Calu3 (cell line): Measurements from ENCODE around the gene LRRC32. TPM values are rescaled to one million over a fixed set of nuclear protein-coding genes. Genes with fewer than 3 reads are reported as not detected.

ENCODE experiments used
- BruUV-seq: library from RNA; stranded (reverse); fragments of 400-500 nt; replicated peaks from 2 replicates; lab custom pipeline; 2021; lab: Mats Ljungman, UMichigan
- CTCF ChIA-PET: fragments of 300-600 bp; sonication (Branson Sonifier 250); formaldehyde crosslinking; loops from one replicate; lab custom pipeline; 2022; ENCODE audit warnings: antibody characterized with exemption; lab: Charles Lee
- DNase-seq: peaks from one replicate; pipeline ENCODE4 v3.0.0; 2022
- H3K27ac Mint-ChIP-seq: one replicate; pipeline ENCODE4 v1.8.0; 2022; ENCODE audit warnings: mixed read lengths; ENCODE audit not compliant: unreplicated experiment
- H3K27me3 Mint-ChIP-seq: one replicate; pipeline ENCODE4 v1.8.0; 2022; ENCODE audit warnings: mixed read lengths; ENCODE audit not compliant: unreplicated experiment
- H3K36me3 Mint-ChIP-seq: one replicate; pipeline ENCODE4 v1.8.0; 2022; ENCODE audit warnings: mild to moderate bottlenecking, moderate library complexity, mixed read lengths; ENCODE audit not compliant: insufficient read depth, unreplicated experiment
- H3K4me1 Mint-ChIP-seq: one replicate; pipeline ENCODE4 v1.8.0; 2022; ENCODE audit warnings: mild to moderate bottlenecking, low read depth, mixed read lengths; ENCODE audit not compliant: unreplicated experiment
- H3K4me3 Mint-ChIP-seq: one replicate; pipeline ENCODE4 v1.8.0; 2022; ENCODE audit warnings: mild to moderate bottlenecking, low read depth, moderate library complexity, mixed read lengths; ENCODE audit not compliant: unreplicated experiment
- H3K9me3 Mint-ChIP-seq: one replicate; pipeline ENCODE4 v1.8.0; 2022; ENCODE audit warnings: low read depth, mixed read lengths; ENCODE audit not compliant: unreplicated experiment
- CTCF ChIP-seq: fragments of 200-600 bp; IDR thresholded peaks from one replicate; pipeline ENCODE4 v1.8.0; 2022; ENCODE audit warnings: antibody characterized with exemption; ENCODE audit not compliant: unreplicated experiment
- intact Hi-C: fragments of 100-400 bp; cut with micrococcal nuclease; formaldehyde crosslinking; loops from one replicate; pipeline ENCODE4 v1.10.0; 2022; ENCODE audit not compliant: unreplicated experiment
- total RNA-seq: library from RNA; stranded (reverse); gene quantifications from 2 replicates; pipeline ENCODE4 v1.2.3, GENCODE V29; 2022

Gene LRRC32
- total RNA-seq, 1 experiment from 2014 or later: not detected

GRCh38 chr11:76632492-76632891, 38.1 kb downstream of the LRRC32 start:
- no peak for DNase-seq
- no peaks in the 10 kb centered on the region for H3K9me3 Mint-ChIP-seq
- H3K4me1 Mint-ChIP-seq: no peaks in the 10 kb centered on the region
- intact Hi-C loops: no loop called here
- TF ChIP-seq CTCF: no peak
- CTCF ChIA-PET: no interaction called here
- H3K27ac Mint-ChIP-seq: no peak overlapping the region
- BruUV-seq: no TSS peak
- no peak overlapping the region for H3K4me3 Mint-ChIP-seq
- no peaks in the 10 kb centered on the region for H3K36me3 Mint-ChIP-seq
- H3K27me3 Mint-ChIP-seq: peaks cover 48% of the 10 kb centered on the region

- intact Hi-C loops: no loop called here
- no peak for TF ChIP-seq CTCF
- H3K36me3 Mint-ChIP-seq: no peaks in the 10 kb centered on the region
- peaks cover 44% of the 10 kb centered on the region for H3K27me3 Mint-ChIP-seq
- H3K4me1 Mint-ChIP-seq: no peaks in the 10 kb centered on the region
- CTCF ChIA-PET: interaction anchor here (0.7 kb wide), 1 partner anchor 744 kb away, joined by 6 read pairs; no protein-coding TSS in a partner anchor
- no peaks in the 10 kb centered on the region for H3K9me3 Mint-ChIP-seq
- H3K4me3 Mint-ChIP-seq: no peak overlapping the region
- H3K27ac Mint-ChIP-seq: no peak overlapping the region
- no TSS peak for BruUV-seq
- DNase-seq: no peak
Measured at GRCh38 chr11:76631566-76632308, 38.8 kb downstream of the LRRC32 start.

GRCh38 chr11:76630600-76631281, 39.8 kb downstream of the LRRC32 start:
- no peaks in the 10 kb centered on the region for H3K9me3 Mint-ChIP-seq
- intact Hi-C loops: no loop called here

More at GRCh38 chr11:76630600-76631281, 39.8 kb downstream of the LRRC32 start:
- CTCF ChIA-PET: interaction anchor here (0.7 kb wide), 1 partner anchor 743 kb away, joined by 6 read pairs; no protein-coding TSS in a partner anchor
- no peaks in the 10 kb centered on the region for H3K36me3 Mint-ChIP-seq
- H3K27ac Mint-ChIP-seq: no peak overlapping the region
- H3K4me1 Mint-ChIP-seq: no peaks in the 10 kb centered on the region
- no peak overlapping the region for H3K4me3 Mint-ChIP-seq
- TF ChIP-seq CTCF: no peak
- BruUV-seq: no TSS peak
- no peak for DNase-seq
- H3K27me3 Mint-ChIP-seq: peaks cover 37% of the 10 kb centered on the region
